ENCODE measurements around the gene SRRM2. TPM values are rescaled to one million over a fixed set of nuclear protein-coding genes. Genes with fewer than 3 reads are reported as not detected.

SRRM2 gene
- polyA plus RNA-seq, 1 donor = 820 TPM

DNA sequence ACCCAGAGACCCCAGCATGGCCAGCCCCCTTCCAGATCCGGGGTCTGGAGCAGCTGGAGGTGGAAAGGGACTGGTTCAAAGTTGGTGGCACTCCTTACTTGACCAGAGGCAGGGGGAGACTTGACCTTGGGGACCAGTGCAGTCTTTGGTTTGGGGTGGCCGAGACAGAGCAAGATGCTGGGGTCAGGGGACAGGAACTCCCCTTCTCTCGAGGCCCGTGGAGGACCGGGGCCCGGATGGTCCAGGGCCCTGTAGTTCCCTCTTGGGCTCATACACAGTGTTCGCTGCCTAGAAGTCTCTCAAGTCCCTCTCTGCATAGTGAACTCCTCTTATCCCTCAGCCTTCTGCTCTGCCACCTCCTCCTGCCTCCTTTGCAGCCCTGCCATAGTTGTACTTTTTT lies 35.5 kb downstream of the SRRM2 start:
- DNase-seq = no peak

DNA sequence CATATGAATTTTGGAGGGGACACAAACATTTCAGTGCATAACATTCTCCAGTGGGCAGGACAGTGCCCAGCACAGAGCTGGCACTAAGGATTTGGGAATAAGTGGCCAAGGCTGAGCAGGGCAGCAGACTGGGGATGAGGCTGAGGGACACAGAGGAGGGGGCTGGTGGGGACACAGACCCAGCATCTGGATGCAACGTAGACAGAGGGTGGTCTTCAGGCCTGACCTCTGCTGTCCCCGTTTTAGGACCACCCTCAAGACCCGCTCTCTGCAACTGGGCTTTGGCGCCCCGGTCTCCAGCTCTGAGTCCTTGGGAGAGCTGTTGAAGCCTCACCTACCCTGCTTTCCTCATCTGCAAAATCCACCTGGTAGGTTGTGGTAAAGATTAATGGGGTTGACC lies 38.2 kb downstream of the SRRM2 start:
- no peak for DNase-seq

DNA sequence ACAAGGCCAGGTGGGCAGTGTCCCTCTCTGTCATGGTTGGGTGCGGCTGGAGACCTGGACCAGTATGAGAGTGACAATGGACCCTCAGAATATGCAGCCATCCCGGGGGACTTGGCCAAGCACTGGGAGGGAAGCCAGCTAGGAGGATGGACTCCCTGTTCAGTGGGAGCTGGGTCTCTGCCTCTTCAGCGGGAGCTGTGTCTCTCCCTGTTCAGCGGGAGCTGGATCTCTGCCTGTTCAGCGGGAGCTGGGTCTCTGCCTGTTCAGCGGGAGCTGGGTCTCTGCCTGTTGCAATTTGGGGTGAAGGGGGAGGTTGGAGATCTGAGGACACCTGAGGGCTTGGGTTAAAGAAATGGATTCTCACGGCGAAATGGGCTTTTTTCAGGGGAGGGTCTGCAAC lies 38.7 kb downstream of the SRRM2 start:
- no peak for DNase-seq

GRCh38 chr16:2792940-2793339 lies 40.5 kb downstream of the SRRM2 start:
- DNase-seq = no peak

- DNase-seq = no peak
Measured at GRCh38 chr16:2795395-2796143, 43.1 kb downstream of the SRRM2 start.

GRCh38 chr16:2798723-2799204 lies 46.3 kb downstream of the SRRM2 start:
- DNase-seq = no peak

DNA sequence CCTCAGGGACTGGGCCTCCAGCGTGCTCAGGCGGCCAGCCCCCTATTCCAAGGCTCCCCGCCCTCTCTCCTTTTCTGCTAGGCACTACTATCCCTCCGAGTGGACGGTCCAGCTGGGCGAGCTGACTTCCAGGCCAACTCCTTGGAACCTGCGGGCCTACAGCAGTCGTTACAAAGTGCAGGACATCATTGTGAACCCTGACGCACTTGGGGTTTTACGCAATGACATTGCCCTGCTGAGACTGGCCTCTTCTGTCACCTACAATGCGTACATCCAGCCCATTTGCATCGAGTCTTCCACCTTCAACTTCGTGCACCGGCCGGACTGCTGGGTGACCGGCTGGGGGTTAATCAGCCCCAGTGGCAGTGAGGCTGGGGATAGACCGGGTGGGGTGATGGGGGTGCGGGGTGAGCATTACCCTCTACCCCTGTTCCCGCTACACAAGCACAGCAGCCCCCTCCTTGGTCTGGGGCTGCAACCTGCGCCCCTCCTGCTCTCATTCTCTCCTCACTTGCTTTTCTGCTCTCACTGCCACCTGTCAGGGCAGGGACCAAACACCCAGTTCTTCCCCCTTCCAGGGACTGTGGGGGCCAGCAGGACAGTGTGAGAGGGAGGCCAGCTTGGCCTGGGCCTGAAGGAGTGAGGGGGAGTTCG lies 46.9 kb downstream of the SRRM2 start:
- no peak for DNase-seq

DNA sequence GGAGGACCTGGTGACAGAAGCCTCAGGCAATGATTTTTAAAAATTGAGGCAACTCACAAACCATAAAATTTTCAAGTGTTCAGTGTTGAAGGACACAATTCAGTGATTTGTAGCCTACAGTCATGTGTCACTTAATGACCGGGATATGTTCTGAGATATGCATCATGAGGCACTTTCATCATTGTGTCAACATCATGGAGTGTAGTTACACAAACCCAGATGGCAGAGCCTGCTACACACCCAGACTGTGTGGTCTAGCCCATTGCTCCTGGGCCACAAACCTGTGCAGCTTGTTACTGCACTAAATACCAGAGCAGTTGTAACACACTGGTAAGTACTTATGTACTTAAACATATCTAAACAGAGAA lies 47.4 kb downstream of the SRRM2 start:
- no peak for DNase-seq

DNA sequence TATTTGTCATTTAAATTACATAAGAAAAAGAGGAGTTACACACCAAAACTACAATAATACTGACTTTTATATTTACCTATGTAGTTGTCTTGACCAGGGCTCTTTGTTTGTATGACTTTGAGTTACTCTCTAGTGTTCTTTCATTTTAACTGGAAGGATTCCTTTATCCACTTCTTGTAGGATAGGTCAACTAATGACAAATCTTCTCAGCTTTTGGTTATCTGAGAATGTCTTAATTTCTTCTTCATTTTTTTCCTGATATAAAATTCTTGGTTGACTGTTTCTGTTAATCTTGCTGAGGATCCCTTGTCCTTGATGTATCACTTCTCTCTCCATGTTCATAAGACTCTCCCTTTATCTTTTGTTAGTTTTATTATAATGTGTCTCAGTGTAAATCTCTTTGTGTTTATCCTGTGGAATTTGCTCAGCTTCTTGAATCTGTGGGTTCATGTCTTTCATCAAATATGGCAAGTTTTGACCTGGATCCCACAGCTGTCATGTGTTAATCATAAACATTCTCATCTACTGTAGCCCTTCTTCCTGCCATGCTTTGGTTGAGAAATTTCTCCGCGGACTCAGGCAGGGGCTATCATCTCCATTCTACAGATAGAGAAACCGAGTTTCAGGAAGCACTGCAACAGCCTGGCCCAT lies 51.2 kb downstream of the SRRM2 start:
- DNase-seq = no peak

DNA sequence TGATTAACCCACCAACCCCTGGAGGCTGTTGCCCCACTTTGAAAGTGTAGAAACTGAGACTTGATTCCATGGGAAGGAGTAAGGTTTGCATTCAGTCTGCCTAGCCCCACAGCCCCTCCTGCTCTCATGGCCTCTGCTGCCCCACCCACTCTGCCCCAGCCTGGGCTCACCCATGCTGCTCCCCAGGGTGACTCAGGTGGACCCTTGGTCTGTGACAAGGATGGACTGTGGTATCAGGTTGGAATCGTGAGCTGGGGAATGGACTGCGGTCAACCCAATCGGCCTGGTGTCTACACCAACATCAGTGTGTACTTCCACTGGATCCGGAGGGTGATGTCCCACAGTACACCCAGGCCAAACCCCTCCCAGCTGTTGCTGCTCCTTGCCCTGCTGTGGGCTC lies 52.3 kb downstream of the SRRM2 start:
- no peak for DNase-seq

- DNase-seq = no peak
Measured at GRCh38 chr16:2806286-2806685, 53.8 kb downstream of the SRRM2 start.

- no peak for DNase-seq
Measured at GRCh38 chr16:2808181-2808580, 55.7 kb downstream of the SRRM2 start.

- DNase-seq = no peak
Measured at GRCh38 chr16:2809149-2809760, 56.8 kb downstream of the SRRM2 start.

- DNase-seq = no peak
Measured at GRCh38 chr16:2810651-2811050, 58.2 kb downstream of the SRRM2 start.

- DNase-seq = no peak
Measured at GRCh38 chr16:2811703-2812471, 59.4 kb downstream of the SRRM2 start.

DNA sequence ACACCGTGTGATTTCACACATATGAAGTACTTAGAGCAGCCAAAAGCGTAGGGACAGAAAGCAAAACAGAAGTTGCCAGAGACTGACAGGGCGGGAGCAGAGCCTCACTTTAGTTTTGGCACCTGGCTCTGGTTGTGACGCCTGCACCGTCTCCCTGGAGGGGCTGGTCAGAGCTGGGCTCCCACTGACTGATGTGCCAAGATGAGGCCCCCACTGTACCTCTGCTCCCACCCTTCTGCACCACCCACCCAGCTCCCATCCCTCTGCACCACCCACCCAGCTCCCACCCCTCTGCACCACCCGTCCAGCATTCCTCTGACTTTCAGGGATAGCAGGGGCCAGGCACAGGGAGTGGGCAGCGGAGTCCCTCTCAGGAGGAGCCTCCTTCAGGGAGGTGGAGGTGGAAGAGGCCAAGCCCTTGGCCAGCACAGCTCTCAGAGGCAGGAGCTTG lies 61.4 kb downstream of the SRRM2 start:
- no peak for DNase-seq

DNA sequence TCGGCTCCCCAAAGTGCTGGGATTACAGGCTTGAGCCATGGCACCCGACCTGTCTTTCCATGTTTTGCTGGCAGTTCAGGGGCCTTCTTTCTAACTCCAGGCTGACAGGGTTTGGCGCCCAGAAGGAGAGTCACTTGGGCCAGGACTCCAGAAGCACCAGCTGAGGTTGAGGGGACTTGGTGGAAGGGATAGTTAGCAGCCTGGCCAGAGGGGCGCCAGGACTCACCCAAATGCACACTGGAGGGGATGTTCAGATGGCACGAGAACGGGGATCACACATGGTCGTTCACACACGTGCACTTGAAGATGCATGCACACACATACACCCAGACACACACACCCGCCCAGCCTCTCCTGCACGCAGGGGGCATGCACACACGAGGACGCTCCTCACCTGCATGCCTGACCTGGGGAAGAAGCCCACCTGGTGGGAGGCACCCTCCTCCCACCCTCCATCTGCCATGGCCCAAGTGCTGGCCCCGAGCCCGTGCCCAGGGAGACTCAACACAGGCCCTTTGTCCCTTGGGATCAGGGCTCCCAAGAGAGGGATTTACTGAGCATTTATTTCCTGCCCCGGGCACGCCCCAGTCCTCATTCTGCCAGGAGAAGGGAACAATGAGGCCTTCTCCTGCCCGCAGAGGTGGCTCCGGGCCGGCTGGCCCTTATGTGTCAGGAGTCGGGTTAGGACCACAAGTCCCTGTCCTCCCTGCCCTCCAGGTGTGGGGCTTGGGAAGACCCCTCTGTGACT lies 62.3 kb downstream of the SRRM2 start:
- no peak for DNase-seq

DNA sequence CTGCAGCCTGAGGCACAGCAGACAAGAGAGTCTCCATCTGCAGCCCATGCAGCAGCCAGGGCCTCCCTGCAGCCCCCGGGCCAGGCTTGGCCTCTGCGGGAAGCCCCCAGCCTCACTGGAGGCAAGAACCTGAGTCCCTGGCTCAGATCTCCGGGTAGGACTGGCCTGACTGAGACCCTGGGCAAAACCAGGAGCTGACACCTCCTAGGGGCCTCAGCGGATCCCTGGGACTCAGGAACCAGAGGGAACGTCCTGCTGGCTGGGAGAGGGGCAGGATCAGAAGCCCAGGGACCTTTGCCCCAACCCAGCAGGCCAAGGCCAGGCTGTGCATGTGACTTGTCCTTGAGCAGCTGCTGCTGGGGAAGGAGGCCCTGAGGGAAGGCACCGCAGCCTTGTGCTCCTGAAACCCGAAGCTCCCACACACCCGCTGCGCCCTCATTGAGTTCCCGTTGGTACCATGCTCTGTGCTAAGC lies 62.9 kb downstream of the SRRM2 start:
- DNase-seq = no peak

DNA sequence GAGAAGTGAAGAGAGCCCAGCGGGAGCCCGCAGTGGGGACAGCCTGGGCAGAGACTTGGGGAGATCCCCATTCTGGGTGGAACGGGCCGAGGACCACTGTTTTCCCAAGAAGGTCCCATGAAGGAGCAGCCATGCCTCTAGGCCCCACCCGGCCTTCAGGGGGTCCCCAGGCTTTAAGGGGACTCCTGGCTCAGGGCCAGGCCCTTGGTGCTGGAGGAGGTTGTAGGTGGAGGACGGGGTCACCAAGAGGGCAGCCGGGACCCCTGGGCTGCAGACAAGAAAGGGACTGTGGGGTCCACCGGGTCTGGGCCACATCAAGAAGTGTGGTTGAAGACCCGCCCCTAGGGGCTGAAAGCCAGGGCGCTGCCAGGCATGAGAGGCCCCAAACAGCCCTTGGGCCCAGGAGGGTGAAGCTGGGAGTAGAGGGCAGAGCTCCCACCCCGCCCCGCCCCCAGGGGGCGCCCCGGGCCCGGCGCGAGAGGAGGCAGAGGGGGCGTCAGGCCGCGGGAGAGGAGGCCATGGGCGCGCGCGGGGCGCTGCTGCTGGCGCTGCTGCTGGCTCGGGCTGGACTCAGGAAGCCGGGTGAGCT lies 64.4 kb downstream of the SRRM2 start, which contains the start of gene PRSS21:
TSS of gene PRSS21 (plus strand) at position 487 of the 589 bp plus-strand sequence. CDS start at position 519, 32 bp downstream.
- DNase-seq = no peak

Measured in left kidney (tissue), 2 donors.